WERI-Rb-1 (cell line): ENCODE measurements around the gene RBM44.

Experiments used
- DNase-seq: peaks from one replicate; pipeline ENCODE4 v3.0.0-alpha.2; 2020
- H3K27ac ChIP-seq: fragments of 250-450 bp; sonication (Bioruptor Pico); 2 replicates; pipeline ENCODE4 v1.5.1; 2020; ENCODE audit warnings: mild to moderate bottlenecking, moderate library complexity
- H3K27me3 ChIP-seq: fragments of 250-450 bp; sonication (Bioruptor Pico); 2 replicates; pipeline ENCODE4 v1.5.1; 2021; ENCODE audit warnings: mild to moderate bottlenecking, low read depth, moderate library complexity; ENCODE audit not compliant: insufficient read depth, severe bottlenecking
- H3K36me3 ChIP-seq: fragments of 250-450 bp; sonication (Bioruptor Pico); 2 replicates; pipeline ENCODE4 v1.5.1; 2020; ENCODE audit warnings: mild to moderate bottlenecking, moderate library complexity
- H3K4me3 ChIP-seq: 2 replicates; pipeline ENCODE4 v1.5.1; 2011; ENCODE audit warnings: low read depth, mild to moderate bottlenecking, control low read depth, low read length
- H3K9me3 ChIP-seq: fragments of 250-450 bp; sonication (Bioruptor Pico); 2 replicates; pipeline ENCODE4 v1.5.1; 2021; ENCODE audit warnings: mild to moderate bottlenecking, moderate library complexity; ENCODE audit not compliant: severe bottlenecking
- CTCF ChIP-seq: IDR thresholded peaks from 2 replicates; pipeline ENCODE4 v1.5.1; 2011; ENCODE audit warnings: low read depth, mild to moderate bottlenecking, control low read depth, inconsistent platforms, low read length

Gene RBM44

GRCh38 chr2:237868631-237869342 is 70.2 kb downstream of the RBM44 start:
- H3K27me3 ChIP-seq = no peaks in the 10 kb centered on the region

GRCh38 chr2:237869343-237870102 is 70.9 kb downstream of the RBM44 start:
- no peak overlapping the region for H3K27ac ChIP-seq
- no peaks in the 10 kb centered on the region for H3K9me3 ChIP-seq
- H3K4me3 ChIP-seq = no peak overlapping the region
- DNase-seq = no peak
- no peak for TF ChIP-seq CTCF
- no peaks in the 10 kb centered on the region for H3K27me3 ChIP-seq
- H3K36me3 ChIP-seq = no peaks in the 10 kb centered on the region

More at GRCh38 chr2:237868631-237869342, 70.2 kb downstream of the RBM44 start:
- TF ChIP-seq CTCF = no peak
- Histone ChIP-seq H3K27ac (no peak overlapping the region), H3K9me3 (no peaks in the 10 kb centered on the region), H3K4me3 (no peak overlapping the region), H3K36me3 (no peaks in the 10 kb centered on the region)
- no peak for DNase-seq

- Histone ChIP-seq H3K4me3 (no peak overlapping the region), H3K27ac (no peak overlapping the region), H3K9me3 (no peaks in the 10 kb centered on the region), H3K27me3 (no peaks in the 10 kb centered on the region), H3K36me3 (no peaks in the 10 kb centered on the region)
- no peak for DNase-seq
- TF ChIP-seq CTCF = no peak
Measured at GRCh38 chr2:237870126-237870525, 71.5 kb downstream of the RBM44 start.

GRCh38 chr2:237870754-237871651 is 72.4 kb downstream of the RBM44 start:
- Histone ChIP-seq H3K9me3 (no peaks in the 10 kb centered on the region), H3K27me3 (no peaks in the 10 kb centered on the region), H3K4me3 (no peak overlapping the region), H3K27ac (no peak overlapping the region), H3K36me3 (no peaks in the 10 kb centered on the region)
- TF ChIP-seq CTCF = no peak
- no peak for DNase-seq

GRCh38 chr2:237872178-237872887 is 73.8 kb downstream of the RBM44 start:
- no peak for DNase-seq
- Histone ChIP-seq H3K36me3 (no peaks in the 10 kb centered on the region), H3K27me3 (no peaks in the 10 kb centered on the region), H3K27ac (no peak overlapping the region), H3K4me3 (no peak overlapping the region), H3K9me3 (no peaks in the 10 kb centered on the region)
- no peak for TF ChIP-seq CTCF
